Gastroesophageal sphincter (tissue), 4 donors: ENCODE results near the gene LIPN. TPM values are rescaled to one million over a fixed set of nuclear protein-coding genes. Genes with fewer than 3 reads are reported as not detected.

Source experiments
- ATAC-seq: fragments of 150-250 bp; one replicate; pipeline ENCODE4 v1.9.1; 2016; ENCODE audit warnings: mild to moderate bottlenecking, moderate library complexity
- H3K27ac ChIP-seq, 4 donors: fragments of 200-600 bp; sonication (generic) in 3 of 4; 1 replicate in 3 of 4; 2 replicates in 1 of 4; pipeline ENCODE4 v1.5.1; 2016 to 2019
- H3K27me3 ChIP-seq: fragments of 200-600 bp; sonication (generic); one replicate; pipeline ENCODE4 v1.5.1; 2019
- H3K36me3 ChIP-seq, 2 donors: fragments of 200-600 bp; sonication (generic); one replicate each; pipeline ENCODE4 v1.5.1; 2019; ENCODE audit warnings: control low read depth in 1 of 2
- H3K4me1 ChIP-seq, 3 donors: fragments of 200-600 bp; sonication (generic); 1 replicate in 2 of 3; 2 replicates in 1 of 3; pipeline ENCODE4 v1.5.1; 2016 to 2019; ENCODE audit warnings: control low read depth in 2 of 3
- H3K4me3 ChIP-seq, 2 donors: fragments of 200-600 bp; sonication (generic); one replicate each; pipeline ENCODE4 v1.5.1; 2019; ENCODE audit warnings: mild to moderate bottlenecking in 1 of 2, moderate library complexity in 1 of 2
- H3K9me3 ChIP-seq, 3 donors: fragments of 200-600 bp; sonication (generic); one replicate each; pipeline ENCODE4 v1.5.1; 2017 to 2019; ENCODE audit warnings: control low read depth in 2 of 3
- EP300 ChIP-seq: sonication (generic); formaldehyde crosslinking; IDR thresholded peaks from one replicate; pipeline ENCODE4 v1.6.1; 2017; ENCODE audit warnings: antibody characterized with exemption, mild to moderate bottlenecking
- POLR2A ChIP-seq, 2 donors: fragments of 450-650 bp; IDR thresholded peaks; one replicate each; pipeline ENCODE4 v1.6.1; 2017; ENCODE audit warnings: antibody characterized with exemption in 2 of 2, mild to moderate bottlenecking in 2 of 2, moderate library complexity in 1 of 2
- POLR2AphosphoS5 ChIP-seq: sonication (generic); formaldehyde crosslinking; IDR thresholded peaks from one replicate; pipeline ENCODE4 v1.6.1; 2017; ENCODE audit warnings: antibody characterized with exemption
- WGBS, 2 donors: methylation state at CpG; one replicate each; pipeline ENCODE4 v1.1.5; 2018; ENCODE audit warnings: low coverage in 1 of 2; 5-methylcytosine and 5-hydroxymethylcytosine counted together
- total RNA-seq, 4 donors: library from RNA; depleted of rRNA; stranded (reverse); fragments of >200 nt; gene quantifications; one replicate each; pipeline ENCODE4 v1.1.0, GENCODE V29; 2016
- TF ChIP-seq, protein P1 (sequence below), 4 experiments: fragments of 200-600 bp in 2 of 4; fragments of 450-650 bp in 2 of 4; sonication (generic) in 1 of 4; IDR thresholded peaks; one replicate each; pipeline ENCODE4 v1.5.1; 2017 to 2019; ENCODE audit warnings: antibody characterized with exemption in 4 of 4, mild to moderate bottlenecking in 2 of 4, moderate library complexity in 2 of 4

Gene LIPN
- total RNA-seq, 4 donors from 2014 or later: 0.94 TPM; not detected in 3

DNA sequence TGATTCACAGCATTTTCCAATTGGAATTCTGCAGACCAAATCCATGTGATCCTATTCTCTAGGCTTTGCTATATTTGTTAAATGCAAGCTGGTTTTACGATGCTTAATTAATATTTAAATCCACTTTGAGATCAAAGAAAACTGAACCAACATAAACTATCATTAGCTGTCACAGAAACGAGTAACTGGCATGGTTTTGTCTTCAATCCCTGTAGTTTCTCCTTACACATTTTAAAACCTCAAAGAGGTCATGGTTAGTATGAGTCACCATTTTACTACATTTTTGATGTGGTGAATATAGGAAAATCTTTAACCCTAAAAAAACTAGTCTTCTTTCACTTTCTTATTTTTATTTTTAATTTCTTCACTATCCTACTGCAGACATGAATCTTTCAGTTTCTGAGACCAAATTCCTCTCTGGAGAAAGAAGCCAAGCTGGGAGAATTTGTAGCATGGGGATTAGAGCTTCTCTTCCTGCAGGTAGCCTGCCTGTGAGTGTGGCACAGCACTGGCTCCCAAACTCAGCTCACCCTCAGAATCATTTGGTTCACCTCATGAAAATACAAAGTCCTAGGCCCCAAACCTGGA, 34.0 kb downstream of the LIPN start:
- no peaks in the 10 kb centered on the region for H3K9me3 ChIP-seq
- WGBS, 2 donors: 61 to 71% methylated on average over 2 of the region's 2 CpGs
- no peak overlapping the region for H3K27ac ChIP-seq
- no peaks in the 10 kb centered on the region for H3K4me1 ChIP-seq
- ATAC-seq: no peak
- H3K4me3 ChIP-seq: no peak overlapping the region
- TF ChIP-seq EP300: no peak
- TF ChIP-seq POLR2A (IDR thresholded peaks at IDR 0.05): no peak
- no peak for TF ChIP-seq POLR2AphosphoS5
- TF ChIP-seq, protein P1, sequence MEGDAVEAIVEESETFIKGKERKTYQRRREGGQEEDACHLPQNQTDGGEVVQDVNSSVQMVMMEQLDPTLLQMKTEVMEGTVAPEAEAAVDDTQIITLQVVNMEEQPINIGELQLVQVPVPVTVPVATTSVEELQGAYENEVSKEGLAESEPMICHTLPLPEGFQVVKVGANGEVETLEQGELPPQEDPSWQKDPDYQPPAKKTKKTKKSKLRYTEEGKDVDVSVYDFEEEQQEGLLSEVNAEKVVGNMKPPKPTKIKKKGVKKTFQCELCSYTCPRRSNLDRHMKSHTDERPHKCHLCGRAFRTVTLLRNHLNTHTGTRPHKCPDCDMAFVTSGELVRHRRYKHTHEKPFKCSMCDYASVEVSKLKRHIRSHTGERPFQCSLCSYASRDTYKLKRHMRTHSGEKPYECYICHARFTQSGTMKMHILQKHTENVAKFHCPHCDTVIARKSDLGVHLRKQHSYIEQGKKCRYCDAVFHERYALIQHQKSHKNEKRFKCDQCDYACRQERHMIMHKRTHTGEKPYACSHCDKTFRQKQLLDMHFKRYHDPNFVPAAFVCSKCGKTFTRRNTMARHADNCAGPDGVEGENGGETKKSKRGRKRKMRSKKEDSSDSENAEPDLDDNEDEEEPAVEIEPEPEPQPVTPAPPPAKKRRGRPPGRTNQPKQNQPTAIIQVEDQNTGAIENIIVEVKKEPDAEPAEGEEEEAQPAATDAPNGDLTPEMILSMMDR (IDR thresholded peaks at IDR 0.05): no peak
- H3K36me3 ChIP-seq: no peaks in the 10 kb centered on the region
- H3K27me3 ChIP-seq: no peaks in the 10 kb centered on the region

DNA sequence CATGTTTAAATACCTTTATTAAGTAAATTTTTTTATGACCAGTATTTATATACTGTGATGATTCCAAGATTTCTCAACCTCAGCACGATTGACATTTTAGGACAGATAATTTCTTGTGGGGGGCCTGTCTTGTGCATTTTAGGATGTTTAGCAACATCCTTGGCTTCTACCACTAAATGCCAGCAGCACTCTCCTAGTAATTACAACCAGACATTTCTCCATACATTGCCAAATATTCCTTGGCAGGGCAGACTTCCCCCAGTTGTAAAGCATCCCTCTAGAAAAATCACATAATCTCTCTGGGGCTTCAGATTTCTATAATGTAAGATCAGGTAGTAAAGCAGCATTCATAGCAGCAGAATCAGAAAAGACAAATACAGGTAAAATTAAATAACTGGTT, 34.9 kb downstream of the LIPN start:
- WGBS, 2 donors: 58 to 67% methylated on average over 1 of the region's 1 CpG
- TF ChIP-seq POLR2A (IDR thresholded peaks at IDR 0.05) (no peak), POLR2AphosphoS5 (no peak), EP300 (no peak)
- TF ChIP-seq, protein P1 (IDR thresholded peaks at IDR 0.05): no peak
- no peaks in the 10 kb centered on the region for H3K9me3 ChIP-seq
- no peaks in the 10 kb centered on the region for H3K27me3 ChIP-seq
- no peak overlapping the region for H3K4me3 ChIP-seq
- no peak overlapping the region for H3K27ac ChIP-seq
- no peak for ATAC-seq
- no peaks in the 10 kb centered on the region for H3K4me1 ChIP-seq
- no peaks in the 10 kb centered on the region for H3K36me3 ChIP-seq

DNA sequence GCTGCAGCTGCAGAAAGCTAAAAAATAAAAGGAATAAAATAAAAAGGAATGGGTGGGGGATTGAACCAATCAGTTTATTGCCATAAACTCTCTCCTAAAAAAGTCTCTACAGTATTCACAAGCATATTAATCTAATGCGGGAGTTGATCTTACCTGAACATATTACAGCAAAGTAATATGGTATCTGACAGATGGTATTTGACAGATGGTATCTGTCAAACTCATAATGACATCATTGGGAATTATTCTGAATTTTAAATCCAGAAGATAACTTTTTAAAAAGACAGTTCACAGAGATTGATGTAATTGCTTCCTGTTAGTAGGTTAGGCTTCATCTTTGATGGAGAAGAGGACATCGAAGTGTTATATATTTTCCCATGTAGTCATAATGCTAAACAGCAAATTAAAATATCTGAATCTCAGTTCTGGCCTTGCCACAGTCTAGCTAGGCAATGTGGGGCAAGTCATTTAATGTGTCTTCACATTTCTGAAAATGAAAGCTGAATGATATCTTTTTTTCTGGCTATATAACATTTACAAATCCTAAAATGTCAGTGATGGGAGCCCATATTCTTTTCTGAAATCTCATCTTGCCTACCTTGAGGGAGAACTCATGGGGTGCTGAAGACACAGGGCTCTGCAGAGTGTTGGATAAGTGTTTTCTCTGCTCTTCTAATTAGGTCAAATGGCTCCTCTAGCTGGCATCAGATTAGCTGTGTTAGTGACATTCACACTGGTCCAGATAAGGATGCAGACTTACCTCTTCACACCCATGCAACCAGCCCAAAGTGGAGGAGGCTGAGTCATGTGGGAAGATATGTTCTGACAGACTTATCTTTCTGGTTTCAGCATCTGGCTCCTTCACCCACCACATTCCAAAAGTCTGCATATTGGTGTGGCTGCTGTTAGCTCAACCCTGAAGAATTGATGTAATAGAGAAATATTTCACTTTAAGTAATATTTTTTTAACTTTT, 40.6 kb downstream of the LIPN start:
- WGBS, 2 donors: 94% methylated on average over 2 of the region's 2 CpGs

DNA sequence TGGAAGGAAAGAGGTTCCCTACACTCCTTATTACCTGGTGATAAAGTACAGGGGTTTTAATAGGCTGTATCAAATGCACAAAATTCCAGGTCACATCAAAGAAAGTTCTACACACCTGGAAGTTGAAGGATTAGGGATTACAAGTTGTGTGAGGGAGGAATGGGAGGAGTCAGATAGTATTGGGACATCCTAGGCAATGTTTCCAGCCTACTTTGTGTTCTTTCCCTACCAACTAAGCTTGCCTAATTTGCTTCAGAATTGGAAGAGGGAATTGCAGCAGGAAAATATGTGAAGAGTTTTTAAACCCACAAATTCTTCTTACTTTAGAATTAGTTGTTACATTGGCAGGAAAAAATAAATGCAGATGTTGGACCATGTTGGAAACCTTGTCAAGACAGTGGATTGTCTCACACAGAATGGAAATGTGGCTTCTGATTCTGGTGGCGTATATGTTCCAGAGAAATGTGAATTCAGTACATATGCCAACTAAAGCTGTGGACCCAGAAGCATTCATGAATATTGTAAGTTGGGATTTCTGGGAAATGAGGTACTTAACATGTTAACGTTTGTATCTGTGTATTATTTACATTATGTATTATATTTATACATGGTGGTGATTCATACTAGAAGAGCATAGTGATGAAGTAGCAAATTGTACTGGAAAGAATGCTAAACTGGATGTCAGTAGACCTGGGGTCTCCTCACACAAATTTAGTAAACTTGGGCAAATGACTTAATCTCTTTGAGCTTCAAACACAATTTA, 42.9 kb downstream of the LIPN start, which contains the start of gene LIPM:
Gene LIPM (plus strand): TSS at position 208 of the 763 bp plus-strand sequence. CDS start 167 bp downstream, at position 375.
- Histone ChIP-seq H3K9me3 (no peaks in the 10 kb centered on the region), H3K4me3 (no peak within 1 kb of the TSS), H3K36me3 (no peaks in the 10 kb centered on the region), H3K27me3 (peaks cover 5% of the 10 kb centered on the region), H3K4me1 (no peaks in the 10 kb centered on the region), H3K27ac (no peak within 1 kb of the TSS)
- WGBS, 2 donors: 63 to 68% methylated on average over 2 of the region's 2 CpGs
- TF ChIP-seq POLR2A (IDR thresholded peaks at IDR 0.05): no peak
- no peak for TF ChIP-seq POLR2AphosphoS5
- no peak for ATAC-seq

More for the DNA sequence above, 40.6 kb downstream of the LIPN start:
- Histone ChIP-seq H3K27me3 (peaks cover 5% of the 10 kb centered on the region), H3K4me1 (no peaks in the 10 kb centered on the region), H3K27ac (no peak overlapping the region), H3K9me3 (no peaks in the 10 kb centered on the region), H3K36me3 (no peaks in the 10 kb centered on the region), H3K4me3 (no peak overlapping the region)
- no peak for ATAC-seq
- no peak for TF ChIP-seq EP300
- TF ChIP-seq POLR2A (IDR thresholded peaks at IDR 0.05): no peak
- TF ChIP-seq, protein P1 (IDR thresholded peaks at IDR 0.05): no peak
- no peak for TF ChIP-seq POLR2AphosphoS5

DNA sequence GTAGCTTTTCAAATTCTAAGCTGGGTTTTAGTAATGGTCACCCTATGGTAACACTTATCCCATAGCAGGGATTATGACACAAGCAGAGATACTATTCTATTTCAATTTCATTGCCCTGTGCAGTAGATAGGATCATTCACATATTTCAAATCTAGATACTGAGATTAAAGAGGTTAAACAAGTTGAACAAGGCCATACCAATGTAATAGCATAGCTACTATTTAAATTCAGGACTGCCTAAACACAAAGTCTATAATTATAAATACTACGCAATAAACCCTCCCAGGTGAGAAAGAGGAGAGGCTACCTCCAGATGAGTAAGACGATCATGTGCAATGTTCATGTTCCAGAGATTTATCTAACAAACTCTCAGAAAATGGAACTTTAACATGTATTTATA, 43.8 kb downstream of the LIPN start:
- Histone ChIP-seq H3K4me3 (no peak overlapping the region), H3K4me1 (no peaks in the 10 kb centered on the region), H3K27ac (no peak overlapping the region), H3K27me3 (peaks cover 5% of the 10 kb centered on the region), H3K9me3 (no peaks in the 10 kb centered on the region), H3K36me3 (no peaks in the 10 kb centered on the region)
- 89 to 100% methylated on average over 2 of the region's 2 CpGs for WGBS, 2 donors
- TF ChIP-seq POLR2A (IDR thresholded peaks at IDR 0.05): no peak
- no peak for TF ChIP-seq EP300
- TF ChIP-seq, protein P1 (IDR thresholded peaks at IDR 0.05): no peak
- no peak for TF ChIP-seq POLR2AphosphoS5
- ATAC-seq: no peak
